ENCODE results near the gene SLITRK5. TPM values are rescaled to one million over a fixed set of nuclear protein-coding genes. Genes with fewer than 3 reads are reported as not detected.
A peak's percentile ranks its signal among the peaks of the same experiment; 100 is the strongest.

SLITRK5 gene
- total RNA-seq, 1 donor from 2014 or later: 1.9 TPM

- Mint-ChIP-seq H3K36me3 (peaks cover 3% of the 10 kb centered on the region), H3K27ac (no peak overlapping the region), H3K4me1 (no peaks in the 10 kb centered on the region), H3K27me3 (ENCODE audit: insufficient read depth, low read depth) (no peaks in the 10 kb centered on the region), H3K9me3 (no peaks in the 10 kb centered on the region), H3K4me3 (no peak overlapping the region)
- H3K4me2 ChIP-seq: no peak overlapping the region
- no peaks in the 10 kb centered on the region for H3K36me3 ChIP-seq
- no peaks in the 10 kb centered on the region for H3K9me3 ChIP-seq (ENCODE audit: low read depth)
- DNase-seq (ENCODE audit: low spot score): no peak
- H3F3A ChIP-seq (ENCODE audit: low read depth): no peaks in the 10 kb centered on the region
- no peak overlapping the region for H3K27ac ChIP-seq
- no peaks in the 10 kb centered on the region for H4K20me1 ChIP-seq (ENCODE audit: low read depth)
- no peak overlapping the region for H3K9ac ChIP-seq
- no peak for TF ChIP-seq EZH2 (IDR thresholded peaks at IDR 0.05)
- TF ChIP-seq EZH2phosphoT487 (IDR thresholded peaks at IDR 0.05): no peak
- TF ChIP-seq CTCF (IDR thresholded peaks at IDR 0.05): no peak
- peaks cover 20% of the 10 kb centered on the region for H3K27me3 ChIP-seq
- H3K4me1 ChIP-seq: no peaks in the 10 kb centered on the region
- no peak overlapping the region for H3K4me3 ChIP-seq
- no peak overlapping the region for H2AFZ ChIP-seq (replicated peaks)
- no peaks in the 10 kb centered on the region for H3K79me2 ChIP-seq (ENCODE audit: low read depth)
These were observed 13.9 kb downstream of the SLITRK5 start for GRCh38 chr13:87684850-87685742.

- H3K36me3 Mint-ChIP-seq: no peaks in the 10 kb centered on the region
- no peak for DNase-seq (ENCODE audit: low spot score)
- no peaks in the 10 kb centered on the region for H3K36me3 ChIP-seq
- no peaks in the 10 kb centered on the region for H3K4me1 ChIP-seq
- TF ChIP-seq CTCF (IDR thresholded peaks at IDR 0.05) (no peak), EZH2phosphoT487 (IDR thresholded peaks at IDR 0.05) (no peak), EZH2 (IDR thresholded peaks at IDR 0.05) (no peak)
- peak overlapping the region; percentile 17 for H2AFZ ChIP-seq (replicated peaks)
- peaks cover 2% of the 10 kb centered on the region for H3K4me1 Mint-ChIP-seq
- no peaks in the 10 kb centered on the region for H3K79me2 ChIP-seq (ENCODE audit: low read depth)
- no peaks in the 10 kb centered on the region for H3K9me3 Mint-ChIP-seq
- no peaks in the 10 kb centered on the region for H3K9me3 ChIP-seq (ENCODE audit: low read depth)
- H3K27me3 ChIP-seq: no peaks in the 10 kb centered on the region
- no peaks in the 10 kb centered on the region for H3K27me3 Mint-ChIP-seq (ENCODE audit: insufficient read depth, low read depth)
- no peak overlapping the region for H3K27ac ChIP-seq
- H3F3A ChIP-seq (ENCODE audit: low read depth): no peaks in the 10 kb centered on the region
- peak overlapping the region; percentile 2 for H3K27ac Mint-ChIP-seq
- H3K4me3 ChIP-seq: no peak overlapping the region
- no peak overlapping the region for H3K9ac ChIP-seq
- no peak overlapping the region for H3K4me3 Mint-ChIP-seq
- no peaks in the 10 kb centered on the region for H4K20me1 ChIP-seq (ENCODE audit: low read depth)
- H3K4me2 ChIP-seq: no peak overlapping the region
These were observed 25.3 kb downstream of the SLITRK5 start for GRCh38 chr13:87696458-87696857.

- peaks cover 2% of the 10 kb centered on the region for H3K4me1 Mint-ChIP-seq
- DNase-seq (ENCODE audit: low spot score): no peak
- no peaks in the 10 kb centered on the region for H3K36me3 ChIP-seq
- no peak overlapping the region for H3K27ac Mint-ChIP-seq
- H3K27me3 ChIP-seq: no peaks in the 10 kb centered on the region
- H3K4me2 ChIP-seq: no peak overlapping the region
- no peak overlapping the region for H3K4me3 Mint-ChIP-seq
- H3K9me3 ChIP-seq (ENCODE audit: low read depth): no peaks in the 10 kb centered on the region
- no peaks in the 10 kb centered on the region for H3K4me1 ChIP-seq
- no peaks in the 10 kb centered on the region for H3K9me3 Mint-ChIP-seq
- H3K79me2 ChIP-seq (ENCODE audit: low read depth): no peaks in the 10 kb centered on the region
- no peak overlapping the region for H3K4me3 ChIP-seq
- H3K36me3 Mint-ChIP-seq: no peaks in the 10 kb centered on the region
- TF ChIP-seq EZH2 (IDR thresholded peaks at IDR 0.05) (no peak), CTCF (IDR thresholded peaks at IDR 0.05) (no peak), EZH2phosphoT487 (IDR thresholded peaks at IDR 0.05) (no peak)
- H3K27me3 Mint-ChIP-seq (ENCODE audit: insufficient read depth, low read depth): no peaks in the 10 kb centered on the region
- H3F3A ChIP-seq (ENCODE audit: low read depth): no peaks in the 10 kb centered on the region
- no peaks in the 10 kb centered on the region for H4K20me1 ChIP-seq (ENCODE audit: low read depth)
- no peak overlapping the region for H3K27ac ChIP-seq
- H3K9ac ChIP-seq: no peak overlapping the region
- H2AFZ ChIP-seq (replicated peaks): no peak overlapping the region
These were observed 27.1 kb downstream of the SLITRK5 start for GRCh38 chr13:87698268-87698667.

Measured in neural progenitor cell (in vitro differentiated cells).